HG03159 (cell line): ENCODE data around the gene MOSPD2.

Source experiments
- ATAC-seq: cut with Tn5 transposase; IDR thresholded peaks from one replicate; pipeline ENCODE4 v1.9.1; 2021; ENCODE audit warnings: mild to moderate bottlenecking, moderate library complexity; ENCODE audit not compliant: unreplicated experiment

Gene MOSPD2

GRCh38 chrX:14913241-14913640 is 40.0 kb downstream of the MOSPD2 start:
- no peak for ATAC-seq

- ATAC-seq = no peak
Observed at GRCh38 chrX:14915596-14915995, 42.4 kb downstream of the MOSPD2 start.

GRCh38 chrX:14916017-14916674 is 42.9 kb downstream of the MOSPD2 start:
- no peak for ATAC-seq

GRCh38 chrX:14919407-14919806 is 46.2 kb downstream of the MOSPD2 start:
- no peak for ATAC-seq

- no peak for ATAC-seq
Observed at GRCh38 chrX:14920196-14920595, 47.0 kb downstream of the MOSPD2 start.

DNA sequence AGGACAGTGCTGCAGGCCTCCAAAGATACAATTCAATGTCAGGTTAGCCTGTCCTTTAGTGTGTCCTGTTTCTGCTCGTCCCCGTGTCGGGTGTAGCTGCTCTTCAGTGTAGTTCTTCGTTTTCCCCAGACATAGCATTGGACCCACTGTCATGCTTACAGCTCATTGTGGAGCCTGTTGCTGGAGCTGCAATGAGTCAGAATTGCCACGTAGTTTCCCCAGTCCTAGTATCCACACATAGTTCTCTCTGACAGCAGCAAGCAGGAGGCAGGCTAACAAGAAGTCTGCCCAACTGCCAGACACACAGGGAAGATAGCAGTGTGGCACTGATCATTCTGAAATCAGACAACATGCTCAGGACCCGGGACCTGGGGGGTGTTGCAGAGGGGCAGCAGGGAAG is 49.2 kb downstream of the MOSPD2 start:
- ATAC-seq = no peak

DNA sequence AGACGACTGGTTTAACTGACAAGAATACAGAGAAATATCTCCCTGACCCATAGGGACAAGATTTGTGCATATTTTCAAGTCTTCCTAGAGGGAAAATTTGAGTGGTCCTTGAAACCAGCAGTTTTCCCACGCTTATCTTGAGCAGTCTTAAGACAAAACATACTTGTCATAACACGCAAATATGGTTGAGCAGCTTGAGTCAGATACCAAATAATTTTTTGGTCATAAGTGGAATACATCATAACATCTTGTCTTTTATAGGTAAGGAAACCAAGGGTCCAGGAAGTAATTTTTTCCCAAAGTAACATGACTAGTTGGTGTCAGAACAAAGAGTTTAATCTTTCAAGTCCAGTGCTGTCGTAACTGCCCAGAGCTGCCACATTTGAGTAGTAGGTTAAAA is 50.5 kb downstream of the MOSPD2 start:
- no peak for ATAC-seq

GRCh38 chrX:14926471-14926870 is 53.2 kb downstream of the MOSPD2 start:
- no peak for ATAC-seq

DNA sequence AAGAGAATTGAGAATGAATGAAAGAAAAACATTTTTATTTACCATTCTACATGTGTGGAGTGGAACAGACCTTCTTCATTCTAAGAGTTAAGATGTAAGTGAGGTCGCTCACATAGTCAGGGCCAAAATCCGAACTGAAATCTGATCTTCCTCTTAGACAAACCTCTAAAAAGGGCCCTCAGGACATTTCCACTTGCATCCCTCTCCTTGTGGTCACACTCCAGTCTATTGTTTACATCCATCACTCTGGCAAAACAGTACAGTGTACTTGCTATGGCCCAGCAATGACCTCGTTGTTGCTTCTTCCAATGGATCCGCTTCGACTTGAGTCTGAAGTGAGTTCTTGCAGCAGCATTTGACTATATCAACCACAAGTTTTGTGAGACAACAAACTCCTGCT is 54.2 kb downstream of the MOSPD2 start:
- no peak for ATAC-seq

GRCh38 chrX:14930663-14931062 is 57.4 kb downstream of the MOSPD2 start:
- ATAC-seq = no peak

GRCh38 chrX:14932136-14932535 is 58.9 kb downstream of the MOSPD2 start:
- ATAC-seq = no peak

GRCh38 chrX:14934423-14934822 is 61.2 kb downstream of the MOSPD2 start:
- no peak for ATAC-seq

- ATAC-seq = no peak
Observed at GRCh38 chrX:14936561-14936960, 63.3 kb downstream of the MOSPD2 start.

GRCh38 chrX:14939644-14940043 is 66.4 kb downstream of the MOSPD2 start:
- ATAC-seq = no peak

DNA sequence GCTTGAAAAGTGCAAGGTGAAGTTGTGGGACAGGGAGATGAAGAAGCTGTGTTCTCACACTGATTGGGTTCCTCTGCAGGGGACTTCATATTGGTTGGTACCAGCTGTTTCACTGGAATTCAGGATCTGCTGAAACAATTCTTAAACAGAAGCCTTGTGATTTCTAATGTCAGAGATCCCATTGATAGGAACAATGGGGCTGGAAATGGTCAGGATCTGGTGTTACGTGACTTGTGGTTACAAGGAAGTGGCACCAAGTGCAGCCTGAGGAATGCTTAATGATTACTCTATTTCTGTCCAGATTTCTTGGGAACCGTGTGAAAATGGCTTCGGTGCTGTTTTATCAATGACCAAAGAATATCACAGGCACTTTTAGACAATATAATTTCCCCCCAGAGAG is 68.1 kb downstream of the MOSPD2 start:
- no peak for ATAC-seq

DNA sequence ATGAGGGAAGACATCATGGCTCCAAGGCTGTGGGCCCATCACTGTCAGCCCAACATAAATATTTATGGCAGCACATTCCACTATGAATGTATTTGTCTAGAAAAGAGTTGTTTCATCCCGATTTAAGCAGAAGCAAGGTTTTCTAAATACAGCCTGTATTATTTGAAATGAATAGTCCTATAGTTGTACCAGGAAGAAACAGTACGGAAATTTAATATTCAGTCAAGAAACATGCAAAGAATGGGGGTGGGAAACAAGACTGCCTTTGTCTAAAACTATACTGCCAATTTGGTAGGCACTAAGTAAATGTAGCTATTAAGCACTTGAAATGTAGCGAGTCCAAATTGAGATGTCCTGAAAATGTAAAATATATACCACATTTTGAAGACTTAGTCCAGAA is 69.1 kb downstream of the MOSPD2 start:
- ATAC-seq = no peak

DNA sequence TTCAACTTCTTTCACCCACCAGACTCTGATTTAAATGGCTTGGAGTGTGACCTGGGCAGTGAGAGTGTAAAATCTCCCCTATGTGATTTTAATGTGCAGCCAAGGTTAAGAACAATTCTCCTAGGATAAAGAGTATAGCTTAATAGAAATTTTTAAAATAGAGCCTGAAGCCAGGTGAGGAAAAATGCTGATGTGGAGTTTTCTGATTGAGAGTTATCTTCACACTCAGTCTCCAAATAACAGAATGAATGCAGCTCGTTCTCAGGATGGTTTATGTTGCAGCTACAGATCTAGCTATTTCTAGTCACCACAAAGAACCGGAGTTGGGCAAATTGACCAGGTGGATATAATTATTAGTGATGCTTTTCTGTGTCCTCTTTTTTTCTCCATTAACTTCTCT is 70.7 kb downstream of the MOSPD2 start:
- no peak for ATAC-seq

- ATAC-seq = no peak
Observed at GRCh38 chrX:14946606-14947155, 73.5 kb downstream of the MOSPD2 start.

DNA sequence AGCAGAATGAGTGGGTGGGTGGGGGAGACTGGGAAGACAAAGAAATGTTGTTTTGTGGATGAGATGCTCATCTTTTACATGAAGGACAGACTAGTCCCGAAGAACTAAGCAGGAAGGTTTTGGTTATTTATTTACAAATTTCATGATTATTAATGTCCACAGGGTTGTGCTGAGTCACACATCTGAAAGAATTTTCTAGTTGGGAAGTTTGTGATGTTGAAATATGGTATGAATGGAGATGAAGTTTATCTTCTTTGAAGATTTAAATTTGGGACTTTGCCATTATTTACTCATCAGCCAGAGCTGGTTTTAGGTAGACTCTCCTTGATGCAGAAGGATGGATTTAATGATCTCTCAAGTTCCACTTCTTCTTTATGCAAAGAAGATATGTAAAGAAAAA is 75.5 kb downstream of the MOSPD2 start:
- ATAC-seq = no peak

DNA sequence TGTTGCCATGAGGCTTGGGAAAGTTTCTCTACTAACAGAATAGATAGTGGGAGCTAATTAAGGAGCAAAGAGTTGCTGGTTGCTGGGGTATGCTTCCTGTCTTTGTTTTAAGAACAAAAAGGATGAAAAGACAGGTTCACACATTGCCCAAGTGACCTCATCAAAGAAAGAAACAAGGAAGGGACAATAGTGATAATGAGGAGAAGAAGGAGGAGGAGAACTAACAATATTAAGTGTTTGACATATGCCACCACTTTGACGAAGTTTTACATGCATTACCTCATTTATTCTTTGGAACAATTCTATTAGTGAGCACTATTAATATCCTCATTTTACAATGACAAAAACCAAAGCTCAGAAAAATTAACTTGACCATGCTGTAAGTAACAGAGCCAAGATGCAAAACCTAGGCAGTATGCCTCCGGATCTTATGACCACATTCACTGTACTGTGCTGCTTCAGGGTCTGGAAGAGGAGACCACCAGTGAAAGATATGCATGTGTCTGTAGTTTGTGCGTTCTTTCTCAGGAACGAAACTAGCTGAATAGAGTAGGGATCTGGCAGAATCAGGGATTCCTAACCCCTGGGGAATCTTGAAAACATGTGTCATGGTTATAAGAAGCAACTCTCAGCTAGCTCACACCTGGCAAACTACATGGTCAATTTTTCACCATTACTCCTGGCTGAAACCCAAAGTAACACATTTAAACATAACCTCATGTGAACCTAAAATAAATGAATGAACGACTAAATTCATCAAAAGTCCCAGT is 83.8 kb downstream of the MOSPD2 start:
- ATAC-seq = no peak

DNA sequence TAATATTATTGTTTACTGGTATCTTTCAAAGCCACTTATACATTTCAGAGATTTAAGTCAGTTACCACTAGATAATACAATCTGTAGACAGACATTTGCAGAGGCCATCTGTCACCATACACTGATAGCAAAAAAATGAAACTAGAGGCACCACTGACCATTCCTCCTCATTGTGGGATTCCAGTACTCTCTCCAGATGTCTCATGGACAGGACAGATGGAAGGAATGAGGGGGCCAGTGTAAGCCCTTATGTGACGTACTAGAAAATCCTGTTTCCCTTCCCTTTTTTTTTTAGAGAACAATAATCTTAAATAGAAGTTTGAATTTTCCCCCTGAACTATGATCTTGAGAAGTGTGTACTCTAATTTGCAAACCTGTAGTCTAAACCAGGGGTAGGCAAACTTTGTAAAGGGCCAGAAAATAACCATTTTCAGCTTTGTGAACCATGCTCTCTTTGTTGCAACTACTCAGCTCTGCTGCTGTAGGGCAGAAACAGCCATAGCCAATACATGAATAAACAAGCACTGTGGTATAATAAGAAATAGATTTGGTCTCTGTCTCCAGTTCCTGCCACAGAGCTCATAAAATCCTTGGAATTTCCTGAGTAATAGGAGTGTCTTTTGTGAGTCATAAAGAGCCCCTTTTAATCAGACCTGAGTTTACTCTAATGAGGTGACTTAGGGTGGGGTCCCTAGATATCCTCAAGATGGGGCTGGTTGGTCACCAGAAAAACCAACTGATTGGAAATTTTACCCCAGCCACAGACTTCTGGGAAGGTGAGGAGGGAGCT is 90.4 kb downstream of the MOSPD2 start:
- ATAC-seq = no peak

GRCh38 chrX:14964500-14964899 is 91.3 kb downstream of the MOSPD2 start:
- ATAC-seq = no peak
